ENCODE data around the gene RUNDC1.
"Not testable (repeated sequence)": the region's sequence is repeated elsewhere in the genome, so short reads cannot be mapped to it uniquely, and the experiment has no call there.

The RUNDC1 gene

DNA sequence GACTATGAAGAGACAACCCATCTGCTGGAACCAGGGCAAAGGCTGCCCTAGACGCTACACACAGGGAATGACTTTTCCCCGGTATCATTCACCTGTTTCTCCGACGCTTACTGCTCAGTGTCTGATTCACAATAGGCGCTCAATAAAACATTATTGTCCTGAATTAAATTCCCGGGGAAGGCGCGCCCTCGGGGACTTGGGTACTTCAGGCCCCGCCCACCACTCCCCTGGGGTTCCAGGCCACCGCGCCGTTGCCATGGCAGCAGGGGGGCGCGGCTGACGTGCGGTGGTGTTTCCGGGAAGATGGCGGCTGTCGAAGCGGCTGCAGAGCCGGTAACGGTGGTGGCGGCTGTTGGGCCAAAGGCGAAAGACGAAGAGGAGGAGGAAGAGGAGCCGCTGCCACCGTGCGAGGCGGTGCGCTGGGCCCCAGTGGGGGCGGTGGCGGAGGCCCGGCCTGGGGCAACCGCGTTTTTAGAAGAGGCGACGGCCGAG, at the start of gene RUNDC1:
TSS of gene RUNDC1 (plus strand) at position 292 of the 492 bp plus-strand sequence. CDS start at position 304, 12 bp downstream.
- peak; percentile 91 for DNase-seq

DNA sequence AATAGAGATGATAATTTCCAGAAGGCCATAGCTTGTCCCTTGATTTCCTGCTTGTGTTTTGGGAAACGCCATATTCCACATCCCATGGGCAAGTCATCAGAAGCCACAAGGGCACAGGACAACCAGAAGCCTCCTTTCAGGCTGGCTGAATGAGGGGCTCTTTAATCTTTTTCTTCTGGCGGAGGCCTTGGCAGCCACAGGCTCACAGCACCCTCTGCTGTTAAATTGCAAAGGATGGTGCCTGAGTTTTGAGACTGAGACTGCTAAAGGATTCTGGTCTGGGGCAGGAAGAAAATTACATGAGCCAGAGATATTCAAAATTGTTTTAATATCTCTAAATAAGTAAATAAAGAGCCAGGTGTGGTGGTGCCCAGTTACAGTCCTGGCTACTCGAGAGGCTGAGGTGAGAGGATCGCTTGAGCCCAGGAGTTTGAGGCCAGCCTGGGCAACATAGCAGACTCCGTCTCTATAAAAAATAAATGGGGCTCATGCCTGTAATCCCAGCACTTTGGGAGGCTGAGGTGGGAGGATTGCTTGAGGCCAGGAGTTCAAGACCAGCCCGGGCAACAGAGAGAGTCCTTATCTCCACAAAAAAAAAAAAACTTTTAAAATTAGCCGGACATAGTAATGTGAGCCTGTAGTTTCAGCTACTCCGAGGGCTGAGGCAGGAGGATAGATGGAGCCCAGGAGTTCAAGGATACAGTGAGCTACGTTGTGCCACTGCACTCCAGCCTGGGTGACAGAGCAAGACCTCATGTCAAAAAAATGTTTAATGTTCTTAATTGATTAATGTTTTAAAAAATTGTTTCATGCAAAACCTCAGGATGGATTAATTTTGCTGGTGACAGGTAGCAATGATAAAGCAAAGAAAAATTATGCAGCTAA, 42.4 kb upstream of the RUNDC1 start:
- DNase-seq = peak; percentile 24

- no peak for DNase-seq
Measured at GRCh38 chr17:42944211-42944610, 36.2 kb upstream of the RUNDC1 start.

DNA sequence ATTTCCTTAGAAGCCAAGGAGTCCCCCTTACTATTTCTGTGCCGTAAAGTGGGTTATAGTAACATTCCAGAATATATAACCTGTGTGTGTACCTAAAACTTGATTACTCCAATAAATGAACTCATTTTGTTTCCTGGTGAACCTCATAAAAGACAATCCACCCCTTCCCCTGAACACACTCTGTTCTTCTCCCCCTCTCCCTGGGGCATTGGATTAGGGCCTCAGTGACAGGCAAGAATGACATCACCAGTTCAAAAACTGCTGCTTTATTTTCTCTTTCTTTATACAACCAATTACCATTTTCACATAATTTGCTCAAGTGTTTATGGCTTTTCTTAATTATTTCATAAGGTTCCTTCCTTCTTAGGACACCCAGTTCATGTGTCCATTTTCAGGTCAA, 33.6 kb upstream of the RUNDC1 start:
- DNase-seq = no peak

- DNase-seq = no peak
Measured at GRCh38 chr17:42950044-42950783, 30.2 kb upstream of the RUNDC1 start.

DNA sequence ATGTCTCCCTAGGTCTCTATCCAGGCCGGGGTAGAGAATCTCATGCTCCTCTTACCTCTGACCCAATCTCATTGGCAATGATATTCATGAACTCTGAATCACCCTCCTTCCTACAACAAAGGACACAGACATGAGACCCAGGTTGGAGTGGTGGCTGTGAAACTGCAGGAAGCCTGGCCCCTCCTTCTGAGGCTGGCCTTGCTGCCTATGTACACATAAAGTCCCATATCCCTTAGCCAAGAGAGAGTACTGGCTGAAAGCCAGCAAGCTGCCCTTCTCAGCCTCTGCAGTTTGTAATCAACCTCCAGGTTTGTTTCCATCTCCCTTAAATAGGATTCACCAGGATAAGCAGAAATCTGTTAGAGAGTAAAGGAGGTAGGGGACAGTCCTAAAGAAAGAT, 26.7 kb upstream of the RUNDC1 start:
- no peak for DNase-seq

- peak; percentile 93 for DNase-seq
Measured at GRCh38 chr17:42964161-42964932, 16.0 kb upstream of the RUNDC1 start, which contains the start of gene AARSD1. AARSD1 (minus strand) TSS chr17:42964454; CDS start chr17:42964440, 14 bp downstream.

DNA sequence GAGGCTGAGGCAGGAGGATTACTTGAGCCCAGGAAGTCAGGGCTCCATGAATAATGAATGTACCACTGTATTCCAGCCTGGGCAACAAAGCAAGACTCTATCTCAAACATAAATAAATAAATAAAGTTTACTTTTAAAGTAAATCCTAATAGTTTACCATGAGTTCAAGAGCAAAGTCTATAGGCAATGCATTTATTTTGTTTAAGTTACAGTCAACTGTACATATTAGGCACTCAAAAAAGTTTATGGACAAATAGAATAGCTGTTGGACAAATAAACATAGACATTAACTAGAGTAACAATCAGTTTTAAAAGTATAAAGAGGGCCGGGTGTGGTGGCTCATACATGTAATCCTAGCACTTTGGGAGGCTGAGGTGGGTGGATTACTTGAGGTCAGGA, 12.4 kb upstream of the RUNDC1 start:
- no peak for DNase-seq

GRCh38 chr17:42969001-42969581, 11.3 kb upstream of the RUNDC1 start:
- no peak for DNase-seq

DNA sequence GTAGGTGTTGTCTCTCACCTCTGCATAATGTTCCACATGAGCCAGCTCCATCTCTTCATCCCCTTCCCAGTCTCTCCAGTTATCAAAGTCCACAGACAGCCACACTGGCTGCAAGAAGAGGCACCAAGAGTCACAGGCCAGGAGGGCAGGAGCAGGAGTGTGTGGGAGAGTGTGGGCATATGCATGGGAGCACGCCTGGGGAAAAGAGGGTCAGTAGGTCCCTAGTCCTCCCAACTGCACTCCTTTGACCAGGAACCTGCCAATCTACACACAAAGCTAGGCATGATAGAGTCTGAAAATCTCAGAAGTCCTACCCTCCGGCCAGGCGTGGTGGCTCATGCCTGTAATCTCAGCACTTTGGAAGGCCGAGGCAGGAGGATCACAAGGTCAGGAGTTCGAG, 8.8 kb upstream of the RUNDC1 start:
- no peak for DNase-seq

DNA sequence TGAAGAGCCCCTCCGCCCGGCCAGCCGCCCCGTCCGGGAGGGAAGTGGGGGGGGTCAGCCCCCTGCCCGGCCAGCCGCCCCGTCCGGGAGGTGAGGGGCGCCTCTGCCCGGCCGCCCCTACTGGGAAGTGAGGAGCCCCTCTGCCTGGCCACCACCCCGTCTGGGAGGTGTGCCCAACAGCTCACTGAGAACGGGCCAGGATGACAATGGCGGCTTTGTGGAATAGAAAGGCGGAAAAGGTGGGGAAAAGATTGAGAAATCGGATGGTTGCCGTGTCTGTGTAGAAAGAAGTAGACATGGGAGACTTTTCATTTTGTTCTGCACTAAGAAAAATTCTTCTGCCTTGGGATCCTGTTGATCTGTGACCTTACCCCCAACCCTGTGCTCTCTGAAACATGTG, 7.0 kb upstream of the RUNDC1 start:
- DNase-seq = not testable (repeated sequence)

GRCh38 chr17:42975265-42975664, 5.1 kb upstream of the RUNDC1 start:
- no peak for DNase-seq

- DNase-seq = not testable (repeated sequence)
Measured at GRCh38 chr17:42975701-42976100, 4.7 kb upstream of the RUNDC1 start.

DNA sequence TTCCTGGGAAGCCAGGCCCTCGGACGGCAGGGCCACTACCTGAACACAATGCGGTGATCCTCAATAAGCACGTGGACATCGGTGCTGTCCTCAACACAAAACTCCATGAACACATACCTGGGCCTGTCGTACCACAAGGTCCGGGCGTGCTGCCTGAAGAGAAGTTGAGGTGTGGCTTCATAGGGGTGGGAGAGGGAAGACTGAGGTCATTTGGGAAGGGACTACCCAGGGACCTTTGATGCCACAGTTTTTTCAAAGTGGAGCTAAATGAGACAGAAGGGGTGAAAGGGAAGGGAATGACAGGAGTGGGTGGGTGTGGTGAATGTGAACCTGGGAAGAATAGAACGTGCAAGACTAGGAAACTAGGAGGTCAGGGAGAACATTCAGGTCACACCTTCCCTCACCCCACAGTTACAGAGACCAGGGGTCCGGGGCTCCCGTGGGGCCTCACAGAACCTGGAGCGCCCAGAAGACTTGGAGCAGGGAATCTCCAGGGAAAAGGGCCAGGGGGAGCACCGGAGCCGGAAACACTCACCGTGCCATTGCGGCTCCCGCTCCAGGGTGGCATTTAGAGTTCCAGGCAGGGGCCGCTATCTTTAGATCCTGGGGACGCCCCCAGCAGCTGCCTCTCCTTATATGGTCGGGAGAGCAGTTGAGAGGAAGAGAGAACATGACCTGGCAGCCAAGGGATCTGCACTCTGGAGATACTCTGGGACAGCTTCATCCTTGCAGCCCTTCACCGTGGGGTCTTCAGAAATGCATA, 673 bp upstream of the RUNDC1 start, which contains the start of gene PTGES3L:
TSS of gene PTGES3L (minus strand) at position 570 of the 763 bp plus-strand sequence. CDS start at position 543, 27 bp downstream.
- peak; percentile 20 for DNase-seq

DNA sequence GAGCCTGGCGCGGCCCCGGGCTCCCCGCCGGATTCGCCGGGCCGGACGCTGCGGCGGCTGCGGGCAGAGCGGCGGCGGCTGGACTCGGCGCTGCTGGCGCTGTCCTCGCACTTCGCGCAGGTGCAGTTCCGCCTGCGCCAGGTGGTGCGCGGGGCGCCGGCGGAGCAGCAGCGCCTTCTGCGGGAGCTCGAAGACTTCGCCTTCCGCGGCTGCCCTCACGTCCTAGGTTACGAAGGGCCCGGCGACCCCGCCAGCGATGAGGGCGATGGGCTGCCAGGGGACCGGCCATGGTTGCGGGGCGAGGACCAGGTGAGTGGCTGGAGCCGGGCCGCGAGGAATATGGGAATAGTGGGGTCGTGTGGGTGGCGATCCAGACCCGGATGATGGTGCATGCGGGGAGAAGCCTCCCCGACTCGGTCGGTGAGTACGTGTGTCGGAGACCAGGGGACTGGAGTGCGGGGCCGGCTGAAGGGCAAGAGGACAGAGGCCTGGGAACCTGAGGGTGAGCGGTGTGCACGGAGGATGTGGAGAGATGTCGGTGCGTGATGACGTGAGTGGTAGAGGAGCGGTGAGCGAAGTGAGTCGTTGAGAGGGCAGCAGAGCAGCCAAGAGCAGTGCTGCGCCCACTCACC, 517 bp downstream of the RUNDC1 start:
- DNase-seq = peak; percentile 56

DNA sequence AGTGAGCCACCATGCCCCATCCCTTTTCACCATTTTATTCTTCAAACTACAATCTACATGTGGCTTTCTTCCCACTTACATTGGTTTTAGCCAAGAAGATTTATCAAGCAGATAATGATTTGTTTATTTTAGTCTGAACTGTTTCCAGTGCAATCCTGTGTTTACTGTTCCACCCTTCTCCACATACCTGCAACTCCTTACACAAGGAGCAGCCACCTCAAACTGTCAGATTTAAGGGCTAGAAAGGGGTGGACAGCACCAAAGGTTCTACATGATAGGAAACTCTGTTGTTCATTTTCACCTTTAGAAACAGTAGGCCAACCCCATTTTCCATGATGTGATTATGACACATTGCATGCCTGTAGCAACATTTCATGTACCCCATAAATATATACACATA, 1.9 kb downstream of the RUNDC1 start:
- no peak for DNase-seq

GRCh38 chr17:42985225-42985624, 4.9 kb downstream of the RUNDC1 start:
- DNase-seq = no peak

DNA sequence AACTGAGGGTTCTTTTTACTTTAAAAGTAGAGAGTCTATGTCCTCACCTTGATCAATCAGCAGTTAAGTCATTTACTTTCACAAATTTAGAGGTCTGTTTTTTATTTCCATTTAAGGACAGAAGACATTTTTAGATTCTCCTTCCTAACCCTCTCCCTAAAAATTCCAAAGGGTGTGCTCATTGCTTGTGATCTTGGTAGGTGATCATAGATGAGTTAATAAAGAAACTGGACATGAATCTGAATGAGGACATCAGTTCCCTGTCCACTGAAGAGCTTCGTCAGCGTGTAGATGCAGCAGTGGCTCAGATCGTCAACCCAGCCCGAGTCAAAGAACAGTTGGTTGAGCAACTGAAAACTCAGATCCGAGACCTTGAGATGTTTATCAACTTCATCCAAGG, 8.8 kb downstream of the RUNDC1 start:
- no peak for DNase-seq

DNA sequence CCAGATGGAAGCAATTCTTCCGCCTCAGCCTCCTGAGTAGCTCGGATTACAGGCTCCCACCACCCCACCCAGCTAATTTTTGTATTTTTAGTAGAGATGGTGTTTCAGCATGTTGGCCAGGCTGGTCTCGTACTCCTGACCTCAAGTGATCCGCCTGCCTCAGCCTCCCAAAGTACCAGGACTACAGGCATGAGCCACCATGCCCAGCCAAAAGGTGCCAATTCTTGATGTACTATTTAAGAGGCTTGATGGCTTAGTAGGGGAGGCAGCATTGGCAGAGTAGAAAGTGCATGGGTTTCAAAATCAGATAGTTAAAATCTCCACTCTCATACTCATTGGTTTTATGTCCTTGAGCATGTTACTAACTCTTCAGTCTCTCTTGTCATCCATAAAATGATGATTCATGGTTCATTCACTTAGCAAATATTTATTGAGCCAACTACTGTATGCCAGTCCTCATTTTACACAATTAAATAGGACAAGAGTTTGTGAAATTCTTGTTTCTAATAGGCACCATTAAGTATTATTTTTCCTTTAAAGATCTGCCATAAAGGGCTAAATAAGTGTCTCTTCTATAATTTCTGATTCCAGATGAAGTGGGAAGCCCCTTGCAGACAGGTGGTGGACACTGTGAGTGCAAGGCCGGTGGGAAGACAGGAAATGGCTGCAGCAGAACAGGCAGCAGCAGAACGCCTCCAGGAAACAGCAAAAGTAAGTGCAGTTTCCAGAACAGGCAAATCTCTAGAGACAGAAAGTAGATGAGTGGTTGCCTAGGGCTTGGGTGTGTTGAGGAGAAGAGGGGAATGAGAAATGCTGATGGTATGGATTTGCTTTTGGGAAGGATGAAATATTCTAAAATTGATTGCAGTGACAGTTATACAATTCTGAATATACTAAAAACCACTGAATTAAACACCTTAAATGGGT, 9.6 kb downstream of the RUNDC1 start:
- no peak for DNase-seq

GRCh38 chr17:42991471-42991870, 11.1 kb downstream of the RUNDC1 start:
- no peak for DNase-seq
